GM21390 (cell line): ENCODE measurements around the gene SMIM45.

Experiments
- ATAC-seq: cut with Tn5 transposase; IDR thresholded peaks from one replicate; pipeline ENCODE4 v1.9.1; 2021; ENCODE audit not compliant: unreplicated experiment

Gene SMIM45

DNA sequence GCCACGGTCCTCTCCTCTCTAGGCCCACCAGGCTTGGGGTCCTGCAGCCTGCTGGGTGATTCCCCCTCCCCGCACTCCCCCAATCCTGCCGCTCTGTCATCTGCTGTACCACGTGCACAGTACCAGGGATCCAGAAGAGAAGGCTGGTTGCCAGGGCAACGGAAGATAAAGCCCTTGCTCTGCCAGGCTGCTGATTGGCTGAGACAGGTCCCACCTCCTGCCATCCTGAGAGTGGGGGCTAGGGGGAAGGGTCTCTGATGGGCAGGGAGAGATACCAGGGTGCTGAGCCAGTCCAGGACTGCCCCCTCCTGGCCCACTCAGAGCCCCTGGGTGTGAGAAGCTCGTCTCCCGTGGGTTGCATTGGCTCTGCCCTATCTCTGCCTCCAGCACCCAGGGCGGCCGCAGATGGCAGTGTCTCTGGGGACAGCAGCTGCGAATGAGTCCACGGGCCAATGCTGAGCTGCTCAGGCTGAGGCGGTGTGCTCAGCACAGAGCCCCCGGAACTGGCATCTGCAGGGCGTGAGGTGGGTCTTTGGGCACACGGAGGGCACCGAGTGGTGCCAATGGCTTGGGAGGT lies at the start of gene SMIM45:
Gene SMIM45 (plus strand): TSS at position 253 of the 577 bp plus-strand sequence.
- ATAC-seq = no peak

DNA sequence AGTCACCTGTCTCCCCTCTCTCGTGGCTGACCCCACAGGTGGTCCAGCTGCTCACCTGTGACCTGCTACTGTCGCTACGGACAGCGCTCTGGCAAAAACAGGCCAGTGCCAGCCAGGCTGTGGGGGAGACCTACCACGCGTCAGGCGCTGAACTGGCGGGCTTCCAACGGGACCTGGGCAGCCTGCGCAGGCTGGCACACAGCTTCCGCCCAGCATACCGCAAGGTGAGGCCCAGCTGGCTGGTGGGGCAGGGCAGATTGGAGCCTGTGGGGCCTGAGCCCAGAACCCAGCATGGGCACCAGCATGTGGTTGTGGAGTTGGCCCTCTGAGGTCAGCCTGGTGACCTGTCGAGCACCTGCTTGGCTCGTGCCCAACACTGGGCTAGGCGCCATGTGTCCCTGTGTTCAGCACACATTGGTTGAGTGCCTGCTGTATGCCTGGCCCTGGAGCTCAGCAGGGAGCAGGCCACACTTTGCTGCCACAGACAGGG lies 49.0 kb upstream of the SMIM45 start:
- ATAC-seq = no peak

DNA sequence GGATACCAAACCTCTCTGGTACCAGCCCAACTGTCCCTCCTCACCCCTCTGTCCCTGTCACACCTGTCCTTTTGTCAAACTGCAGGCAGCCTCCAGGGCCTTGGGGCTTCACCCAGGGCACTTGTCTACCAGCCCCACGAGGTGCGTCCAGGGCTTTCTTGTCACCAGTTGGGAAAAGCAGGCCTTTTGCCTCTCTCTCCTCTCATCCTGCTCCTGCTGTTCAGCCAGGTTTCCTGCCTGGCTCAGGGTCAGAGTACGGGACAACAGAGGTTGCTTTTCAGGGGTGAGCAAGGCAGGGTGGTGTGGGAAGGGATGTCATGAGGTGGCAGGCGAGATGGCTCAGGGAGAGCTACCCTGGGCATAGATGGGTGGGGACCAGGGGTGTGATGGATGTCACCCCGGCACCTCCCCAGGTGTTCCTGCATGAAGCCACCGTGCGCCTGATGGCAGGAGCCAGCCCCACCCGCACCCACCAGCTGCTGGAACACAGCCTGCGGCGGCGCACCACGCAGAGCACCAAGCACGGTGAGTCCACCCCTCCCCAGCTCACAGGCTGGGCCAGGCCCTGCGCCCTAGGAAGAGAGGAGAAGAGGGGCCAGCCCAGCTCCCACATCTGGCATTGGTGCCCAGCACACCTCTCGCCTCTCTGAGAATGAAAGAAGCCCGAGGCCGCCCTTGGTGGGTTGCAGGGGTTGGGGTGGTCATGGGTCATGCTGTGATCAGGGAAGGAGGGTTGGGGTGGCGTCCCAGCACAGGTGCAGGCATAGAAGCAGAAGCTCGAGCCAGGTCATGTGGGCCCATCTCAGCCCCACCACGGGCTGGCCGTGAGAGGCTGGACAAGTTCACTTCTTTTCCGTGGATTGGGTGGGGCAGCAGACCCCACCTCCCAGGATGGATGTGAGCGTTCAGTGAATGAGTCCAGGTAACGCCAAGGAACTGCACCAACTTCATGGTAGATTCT lies 47.2 kb upstream of the SMIM45 start:
- ATAC-seq = no peak

DNA sequence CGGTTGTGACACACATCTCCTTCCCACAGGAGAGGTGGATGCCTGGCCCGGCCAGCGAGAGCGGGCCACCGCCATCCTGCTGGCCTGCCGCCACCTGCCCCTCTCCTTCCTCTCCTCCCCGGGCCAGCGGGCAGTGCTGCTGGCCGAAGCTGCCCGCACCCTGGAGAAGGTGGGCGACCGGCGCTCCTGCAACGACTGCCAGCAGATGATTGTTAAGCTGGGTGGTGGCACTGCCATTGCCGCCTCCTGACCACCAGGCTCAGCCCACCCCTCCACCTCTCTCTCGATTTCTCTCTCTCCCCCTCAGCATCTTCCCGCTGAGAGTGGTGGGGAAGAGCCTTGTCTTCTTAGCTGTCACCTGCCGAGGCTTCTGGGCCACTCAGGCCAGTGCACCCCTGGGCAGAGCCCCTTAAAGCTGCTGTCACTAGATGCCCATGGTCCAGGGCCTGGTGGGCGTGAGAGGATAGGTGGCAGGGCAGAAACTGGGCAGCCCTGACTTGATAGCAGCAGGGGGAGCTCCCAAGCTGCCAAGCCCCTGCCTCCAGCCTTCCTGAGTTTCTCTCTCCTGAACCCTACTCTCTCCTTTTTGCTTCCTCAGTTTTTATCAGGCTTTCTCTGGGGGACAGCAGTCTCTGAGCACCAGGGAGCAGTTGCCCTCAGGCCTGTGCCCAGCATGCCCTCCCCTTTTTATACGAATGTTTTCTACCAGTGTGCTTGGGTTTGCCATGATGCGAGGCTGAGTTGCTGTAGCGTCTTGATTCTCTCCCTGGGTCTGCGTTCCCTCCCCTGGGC lies 46.3 kb upstream of the SMIM45 start:
- no peak for ATAC-seq

DNA sequence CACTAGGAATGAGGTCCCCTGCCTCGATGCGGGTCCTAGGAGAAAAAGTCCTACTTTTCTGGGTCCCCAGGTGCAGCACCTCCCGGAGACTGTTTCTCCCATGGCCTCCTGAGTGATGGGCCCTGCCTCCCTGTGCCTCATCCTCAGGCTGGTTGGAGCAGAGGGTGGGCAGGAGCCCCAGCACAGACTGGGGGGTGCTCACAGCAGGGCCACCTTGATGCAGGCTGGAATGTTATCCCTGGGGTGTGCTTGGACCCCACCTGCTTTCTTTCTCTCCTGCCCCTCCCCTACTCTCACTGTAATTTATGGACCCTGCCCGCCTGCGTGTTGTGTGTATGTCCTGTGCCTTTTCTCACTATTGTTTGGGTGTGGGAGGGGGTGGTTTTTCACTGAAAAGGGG lies 45.1 kb upstream of the SMIM45 start:
- ATAC-seq = no peak

DNA sequence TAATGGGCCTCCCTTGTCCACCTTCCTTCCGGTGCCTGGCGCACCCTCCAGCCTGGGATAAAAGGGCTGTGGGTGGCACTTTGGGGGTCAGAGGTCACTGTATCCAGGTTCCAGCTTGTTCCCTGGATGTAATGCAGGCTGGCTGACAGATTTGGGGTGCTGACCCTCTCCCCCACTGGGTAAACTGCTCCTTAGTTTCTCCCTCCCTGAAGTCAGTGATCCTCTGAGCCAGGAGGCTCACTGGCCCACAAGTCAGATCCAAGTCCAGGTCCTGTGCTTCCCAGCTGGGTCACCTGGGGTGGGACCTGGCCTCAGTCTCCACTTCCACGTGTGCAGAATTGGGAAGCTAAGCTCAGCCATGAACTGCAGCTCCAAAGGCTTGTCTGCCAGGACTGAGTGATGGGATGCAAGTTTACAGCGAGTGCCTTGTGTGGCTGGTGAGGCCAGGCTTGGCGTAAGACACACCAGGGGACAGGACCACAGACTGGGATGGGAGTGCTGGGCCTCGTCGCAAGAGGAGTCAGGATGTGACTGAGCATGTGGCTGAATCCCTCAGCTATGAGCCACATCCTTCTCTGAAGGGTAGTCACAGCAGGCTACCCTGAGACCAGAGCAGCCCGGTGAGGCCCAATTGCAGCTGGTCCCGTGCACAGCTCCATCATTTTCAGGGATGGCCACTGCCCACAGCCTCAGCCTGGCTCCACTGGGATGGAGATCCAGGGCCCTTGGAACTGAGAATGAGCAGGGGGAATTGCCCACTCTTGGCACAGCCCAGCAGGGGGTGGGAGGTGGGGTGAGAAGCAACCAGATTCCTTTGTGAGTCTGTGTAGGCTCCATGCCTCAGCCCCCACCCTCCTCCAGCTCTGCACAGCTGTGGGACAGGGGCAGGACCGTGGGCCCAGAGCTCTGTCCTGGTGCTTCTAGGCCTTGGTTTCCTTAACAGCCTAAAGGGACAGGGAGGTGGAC lies 44.2 kb upstream of the SMIM45 start:
- ATAC-seq = no peak

DNA sequence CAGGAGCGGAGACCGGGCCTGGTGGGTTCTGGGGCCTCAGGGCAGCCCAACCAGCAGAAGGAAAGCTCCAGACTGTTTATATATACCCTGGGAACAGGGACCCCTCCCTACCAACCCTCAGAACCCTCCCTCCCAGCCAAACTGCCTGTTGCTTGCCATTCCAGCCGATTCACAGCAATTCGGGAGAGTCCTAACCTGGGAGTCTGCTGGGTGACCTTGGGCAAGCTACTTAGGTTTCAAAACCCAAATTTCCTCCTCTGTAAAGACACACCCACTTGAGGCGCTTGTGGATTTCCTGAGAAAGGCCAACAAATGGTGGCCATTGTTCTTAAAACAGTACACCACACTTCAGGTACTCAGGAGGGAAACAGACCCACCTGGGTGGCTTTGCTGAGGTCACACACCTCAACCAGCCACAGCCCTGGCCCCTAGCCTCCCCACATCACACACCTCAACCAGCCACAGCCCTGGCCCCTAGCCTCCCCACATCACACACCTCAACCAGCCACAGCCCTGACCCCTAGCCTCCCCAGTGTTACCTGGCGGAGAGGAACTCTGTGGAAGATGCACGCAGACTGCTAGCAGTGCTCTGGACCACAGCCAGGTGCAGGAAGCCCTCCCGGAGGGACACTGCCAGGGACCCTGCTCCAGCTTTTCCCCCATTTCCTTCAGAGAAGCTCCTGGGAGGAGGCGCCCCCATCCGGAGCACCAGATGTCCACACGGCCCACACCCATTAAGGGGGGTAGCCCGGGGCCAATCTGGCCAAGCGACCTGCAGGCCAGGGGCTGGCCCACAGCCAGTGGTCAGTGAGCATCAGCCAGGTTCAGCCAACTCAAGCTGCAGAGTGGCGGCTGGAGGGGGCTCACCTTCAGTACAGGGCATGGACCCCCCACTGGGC lies 43.3 kb upstream of the SMIM45 start:
- ATAC-seq = no peak

DNA sequence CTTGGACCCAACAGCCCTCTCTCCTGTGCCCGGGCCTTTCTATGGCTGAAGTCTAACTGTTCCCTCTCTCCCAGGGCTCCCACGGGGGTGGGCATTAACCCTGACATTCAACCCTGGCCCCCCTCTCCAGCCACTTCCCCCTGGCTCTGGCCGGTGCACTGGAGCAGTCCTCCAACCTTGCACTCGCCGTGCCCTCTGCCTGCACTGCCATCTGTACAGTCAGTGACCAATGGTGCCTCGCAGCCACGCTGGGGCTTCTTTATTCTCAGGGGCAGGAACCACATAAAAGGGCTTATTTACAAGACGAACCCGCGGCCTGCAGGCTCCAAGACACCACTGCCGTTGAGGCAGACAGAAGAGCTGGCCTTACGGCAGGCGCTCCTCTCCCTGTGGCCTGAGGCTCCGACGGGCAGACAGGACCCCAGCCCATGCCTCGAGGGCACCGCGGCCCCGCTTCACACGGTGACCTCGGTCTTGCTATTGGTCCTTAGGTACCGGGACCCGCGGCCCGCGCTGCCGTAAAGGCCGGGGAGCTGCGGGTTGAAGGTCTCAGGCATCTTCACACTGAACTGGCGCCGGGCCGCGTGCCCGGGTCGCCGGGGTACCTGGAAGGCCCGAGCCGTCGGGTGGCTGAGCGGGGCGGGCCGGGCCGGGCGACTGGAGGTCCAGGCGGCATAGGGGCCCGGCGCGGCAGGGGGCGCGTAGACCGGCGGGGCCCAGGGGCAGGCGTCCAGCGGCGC lies 42.5 kb upstream of the SMIM45 start:
- ATAC-seq = no peak

DNA sequence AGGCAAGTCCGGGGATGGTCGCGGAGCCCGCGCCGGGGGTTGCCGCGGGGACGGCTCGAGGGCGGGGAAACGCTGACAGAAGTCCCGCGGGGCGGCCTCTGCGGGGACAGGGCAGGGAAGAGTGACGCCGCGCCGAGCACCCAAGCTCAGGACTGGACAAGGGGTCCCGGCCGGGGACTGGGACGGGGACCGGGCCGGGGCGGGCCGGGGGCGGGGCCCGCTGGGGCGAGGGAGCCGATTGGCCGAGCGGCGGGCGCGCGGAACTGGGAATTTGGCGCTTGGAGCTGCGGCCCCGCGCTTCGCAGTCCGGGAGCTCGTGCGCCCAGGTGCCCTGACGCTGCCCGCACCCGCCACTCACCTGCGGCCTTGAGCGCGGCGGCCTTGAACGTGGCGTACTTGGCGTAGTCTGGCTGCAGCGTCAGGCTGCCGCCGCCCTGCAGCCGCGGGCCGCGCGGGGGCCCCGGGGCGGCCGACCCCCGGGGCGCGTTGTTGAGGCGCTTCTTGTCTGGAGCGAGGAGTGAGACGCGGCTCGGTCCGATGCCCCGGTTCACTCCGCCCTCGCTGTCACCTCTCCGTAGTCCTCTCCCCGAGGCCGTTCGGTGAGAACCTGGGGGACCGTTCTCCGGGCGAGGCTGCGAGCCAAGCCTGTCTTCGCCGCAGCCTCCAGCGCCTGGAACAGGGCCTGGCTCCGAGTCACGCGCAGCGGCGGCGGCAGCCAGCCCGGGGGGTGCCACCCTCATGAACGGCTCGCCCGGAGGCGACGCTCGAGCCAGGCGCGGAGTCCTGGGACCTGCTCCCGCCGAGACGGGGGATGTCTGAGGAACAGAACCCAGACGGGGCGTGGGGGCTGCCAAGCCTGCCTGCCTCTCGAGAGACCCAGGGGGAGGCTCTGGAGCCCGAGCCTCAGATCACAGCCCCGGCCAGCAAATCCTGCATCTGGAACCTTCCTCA lies 41.6 kb upstream of the SMIM45 start:
- no peak for ATAC-seq

DNA sequence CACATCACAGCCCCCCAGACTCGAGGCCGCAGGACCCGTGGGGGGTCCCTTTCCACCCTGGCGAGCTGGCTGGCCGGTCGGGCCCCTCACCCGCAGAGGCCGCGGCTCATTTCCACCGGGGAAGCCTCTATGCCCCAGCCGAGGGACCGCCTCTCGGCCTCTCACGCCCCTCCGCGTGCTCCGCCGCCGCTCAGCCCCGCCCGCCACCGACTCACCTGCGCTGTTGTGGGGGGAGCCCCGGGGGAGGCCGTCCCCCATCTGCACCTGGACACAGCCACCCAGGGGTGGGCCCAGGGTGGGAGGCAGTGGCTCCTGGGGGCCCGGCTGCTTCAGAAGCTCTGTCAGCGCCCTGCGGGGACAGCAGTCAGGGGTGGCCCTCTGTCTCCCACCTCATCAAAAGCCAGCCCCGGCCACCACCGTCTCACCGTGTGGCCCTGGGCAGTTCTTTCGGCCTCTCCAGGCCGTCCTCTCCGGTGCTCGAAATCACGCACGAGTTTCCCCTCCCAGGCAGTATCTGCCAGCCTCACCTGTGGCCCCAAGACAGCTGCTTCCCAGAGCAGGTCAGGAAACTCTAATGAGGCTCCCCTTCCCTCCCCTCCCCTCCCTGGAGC lies 40.8 kb upstream of the SMIM45 start:
- ATAC-seq = no peak

DNA sequence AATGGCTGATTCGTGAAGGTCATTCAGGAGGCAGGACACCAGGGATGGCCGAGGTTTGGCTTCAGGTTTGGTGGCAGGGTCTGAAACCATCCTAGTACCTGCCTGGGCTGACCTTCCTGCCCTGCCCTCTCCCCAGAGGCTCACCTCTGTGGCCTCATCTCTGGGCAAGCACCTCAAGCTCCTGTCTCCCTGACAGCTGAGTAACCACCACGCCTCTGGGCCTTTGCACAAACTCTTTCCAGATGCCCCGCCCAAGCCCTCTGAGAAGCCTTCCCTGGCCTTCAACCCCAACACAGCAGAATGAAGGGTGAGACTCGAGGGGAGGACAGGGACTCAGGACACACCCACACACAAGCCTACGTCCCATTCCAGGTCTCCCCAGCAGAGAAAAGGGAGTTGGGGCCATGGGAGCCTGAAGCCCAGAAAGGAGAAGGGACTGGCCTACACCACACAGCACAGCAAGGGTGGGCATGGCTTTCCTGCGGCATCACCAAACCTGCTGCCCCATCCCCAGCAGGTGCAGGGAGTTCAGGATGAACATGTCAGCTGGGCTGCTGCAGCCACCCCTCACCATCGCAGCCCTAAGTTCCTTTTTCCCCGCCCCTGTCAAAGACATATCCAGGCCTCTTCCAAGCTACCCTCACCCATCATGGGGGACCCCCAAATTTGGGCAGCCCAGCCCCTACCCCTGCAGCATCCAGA lies 39.5 kb upstream of the SMIM45 start:
- ATAC-seq = no peak

DNA sequence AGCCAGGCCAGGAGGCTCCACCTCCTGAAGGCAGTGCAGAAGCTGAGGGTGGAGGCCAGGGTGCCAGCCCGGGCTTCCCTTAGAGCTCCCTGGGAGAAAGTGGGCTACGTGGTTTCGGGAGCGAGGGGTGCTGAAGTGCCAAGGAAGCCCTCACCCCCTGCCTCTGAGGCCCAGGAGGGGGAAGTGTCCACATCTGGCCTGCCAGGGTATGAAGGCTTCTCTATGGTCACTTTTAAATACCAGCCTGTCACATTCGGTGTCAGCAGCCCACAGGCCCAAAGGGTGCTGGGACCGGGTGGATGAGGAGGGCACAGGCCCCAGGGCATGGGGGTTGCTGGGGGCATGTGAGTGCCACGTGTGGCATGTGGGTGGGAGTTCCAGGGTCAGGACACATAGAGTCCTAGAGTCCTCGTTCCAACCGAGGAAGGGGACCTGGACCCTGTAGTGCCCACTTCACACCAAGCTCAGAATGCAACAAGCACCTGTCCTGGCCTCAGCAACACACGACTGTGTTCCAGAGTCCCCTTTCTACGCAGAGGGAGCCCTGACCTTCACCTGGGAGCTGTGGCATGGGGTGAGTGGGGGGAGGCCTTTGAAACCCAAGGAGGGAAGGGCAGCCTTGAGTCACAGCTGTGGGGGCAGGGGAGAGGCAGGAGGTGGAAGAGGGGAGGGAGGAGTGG lies 38.8 kb upstream of the SMIM45 start:
- no peak for ATAC-seq

DNA sequence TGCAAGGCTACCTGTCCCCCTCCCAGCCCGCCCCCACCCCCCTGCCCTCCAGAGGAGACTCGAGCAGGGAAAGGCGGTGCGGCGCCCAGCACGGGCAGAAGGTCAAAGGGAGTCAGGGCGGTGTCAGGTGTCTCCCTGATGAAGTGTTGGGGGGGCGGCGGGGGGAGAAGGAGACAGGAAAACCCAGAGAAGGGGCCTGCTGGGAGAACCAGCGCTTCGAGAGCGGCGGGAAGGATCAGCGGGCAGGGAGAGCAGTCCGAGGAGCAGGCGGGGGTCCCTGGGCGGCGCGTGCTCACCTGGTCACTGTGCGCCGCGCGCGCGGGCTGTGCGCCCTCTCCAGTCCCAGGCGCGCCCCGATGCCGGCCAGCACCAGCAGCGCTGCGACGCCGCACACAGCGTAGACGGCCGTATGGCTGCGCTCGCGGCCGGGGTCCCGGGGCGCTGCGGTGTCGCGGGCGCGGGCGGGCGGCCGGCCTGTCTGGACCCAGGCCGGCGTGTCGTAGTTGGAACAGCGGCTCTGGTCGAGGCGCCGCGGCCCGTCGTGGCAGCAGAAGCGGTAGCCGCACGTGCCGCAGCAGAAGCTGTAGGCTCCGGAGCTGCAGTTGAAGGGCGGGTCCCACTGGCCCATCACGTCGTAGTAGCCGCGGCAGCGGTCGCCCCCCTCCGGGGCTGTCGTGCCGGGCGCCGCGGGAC lies 38.0 kb upstream of the SMIM45 start:
- no peak for ATAC-seq

DNA sequence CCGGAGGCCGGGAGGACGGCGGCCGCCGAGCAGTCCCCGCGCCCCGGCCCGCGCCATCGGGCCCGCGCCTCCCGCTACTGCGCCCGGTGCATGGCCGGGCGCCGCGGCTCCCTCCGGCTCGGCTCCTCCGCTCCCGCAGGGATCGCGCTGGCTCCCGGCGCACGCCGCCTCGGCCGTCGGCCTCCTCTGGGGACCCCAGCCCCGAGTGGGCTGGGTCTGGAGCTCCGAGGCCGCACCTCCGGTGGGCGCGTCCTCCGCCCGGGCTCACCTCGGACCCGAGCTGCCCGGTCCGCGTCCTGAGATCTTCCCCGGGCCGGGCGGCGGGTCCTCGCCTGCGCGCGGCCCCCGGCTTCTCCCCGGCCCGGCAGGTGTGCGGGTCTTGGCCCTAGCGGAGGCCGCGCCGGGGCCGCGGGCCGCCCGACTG lies 37.3 kb upstream of the SMIM45 start:
- ATAC-seq = no peak

DNA sequence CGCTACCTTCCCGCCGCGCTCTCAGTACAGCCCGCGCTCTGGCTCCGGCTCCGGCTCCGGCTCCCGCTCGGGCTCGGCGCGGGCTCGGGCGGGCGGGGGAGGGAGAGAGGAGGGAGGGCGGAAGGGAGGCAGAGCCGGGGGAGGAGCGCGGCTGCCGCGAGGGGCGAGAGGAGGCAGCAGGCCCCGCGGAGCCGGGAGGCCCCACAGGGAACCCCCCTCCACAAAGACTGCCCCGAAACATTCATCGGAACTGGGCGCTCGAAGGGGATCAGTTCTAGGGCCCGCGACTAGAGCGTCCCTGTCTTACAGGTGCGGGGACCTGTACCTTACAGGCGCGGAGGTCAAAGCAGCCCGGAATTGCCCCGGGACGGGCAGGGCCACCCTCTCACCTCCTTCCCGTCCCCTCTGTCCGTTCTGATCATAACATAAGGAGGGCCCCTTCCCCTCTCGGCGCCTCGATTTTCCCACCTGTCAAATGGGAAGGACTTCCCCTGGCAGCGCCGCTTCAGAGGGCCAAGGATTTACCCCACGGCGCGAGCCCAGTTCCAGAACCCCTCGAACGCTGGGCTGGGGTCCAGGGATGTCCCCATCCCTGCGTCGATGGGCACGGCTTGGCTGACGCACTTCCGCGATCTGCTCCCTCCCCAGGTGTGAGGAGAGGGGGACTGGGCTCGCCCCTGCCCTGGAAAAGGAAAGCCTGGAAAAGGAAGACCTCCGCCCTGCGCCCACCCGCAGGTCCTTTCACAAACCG lies 36.7 kb upstream of the SMIM45 start, which contains the start of gene SHISA8:
Gene SHISA8 (minus strand): TSS at position 40 of the 751 bp plus-strand sequence. CDS start 407 bp downstream, outside the sequence.
- ATAC-seq = no peak
